HepG2 (cell line): ENCODE data around the gene RBSN. TPM values are rescaled to one million over a fixed set of nuclear protein-coding genes. Genes with fewer than 3 reads are reported as not detected.
A peak's percentile ranks its signal among the peaks of the same experiment; 100 is the strongest.
"Not testable (repeated sequence)": the region's sequence is repeated elsewhere in the genome, so short reads cannot be mapped to it uniquely, and the experiment has no call there.

Source experiments
- ATAC-seq: fragments of 200-7000 bp; cut with Tn5 transposase; 3 replicates; pipeline ENCODE4 v1.9.1; 2020; ENCODE audit warnings: mild to moderate bottlenecking, moderate library complexity
- BruUV-seq: library from RNA; stranded (reverse); fragments of 400-500 nt; replicated peaks from 2 replicates; lab custom pipeline; 2021; lab: Mats Ljungman, UMichigan
- CTCF ChIA-PET: fragments of 300-600 bp; formaldehyde crosslinking; extraction: SDS; loops from one replicate; lab custom pipeline; 2021; ENCODE audit warnings: low total read pairs, inconsistent platforms, low intra/inter-chr PET ratio; lab: Yijun Ruan, JAX
- POLR2A ChIA-PET: fragments of 350-600 bp; sonication (Branson Sonifier 250); formaldehyde crosslinking; loops from one replicate; lab custom pipeline; 2020; ENCODE audit warnings: antibody characterized with exemption, inconsistent platforms; lab: Yijun Ruan, JAX
- DNase-seq: peaks from one replicate; pipeline ENCODE4 v3.0.0-alpha.2; 2015; ENCODE audit warnings: low spot score
- FAIRE-seq: peaks from 3 replicates; lab custom pipeline; 2011; peaks lifted over from hg19 to GRCh38; lab: Jason Lieb, UNC
- H2AFZ ChIP-seq: one replicate; pipeline ENCODE4 v1.6.1; 2011; ENCODE audit warnings: low read length, inconsistent platforms
- H3K27ac ChIP-seq: fragments of 300-600 bp; 3 replicates; pipeline ENCODE4 v1.8.0; 2011; ENCODE audit warnings: mixed run types, mild to moderate bottlenecking, mixed read lengths, low read length, inconsistent platforms; ENCODE audit not compliant: insufficient read depth; ENCODE audit errors: extremely low read length
- H3K27me3 ChIP-seq, 2 experiments: fragments of 200-600 bp in 1 of 2; 2 replicates in 1 of 2; 3 replicates in 1 of 2; pipeline versions ENCODE4 v1.6.0 to v1.8.0; 2011; ENCODE audit warnings: low read length in 2 of 2, mild to moderate bottlenecking in 2 of 2, moderate library complexity in 2 of 2, inconsistent platforms in 1 of 2; ENCODE audit not compliant: insufficient read depth in 2 of 2, control insufficient read depth in 1 of 2
- H3K36me3 ChIP-seq, 2 experiments: fragments of 200-600 bp in 1 of 2; replicated peaks in 1 of 2; 2 replicates in 1 of 2; 3 replicates in 1 of 2; pipeline versions ENCODE4 v1.5.1 to v1.8.0; 2011; ENCODE audit warnings: low read length in 2 of 2, inconsistent platforms in 1 of 2; ENCODE audit not compliant: insufficient read depth in 2 of 2, control insufficient read depth in 1 of 2
- H3K4me1 ChIP-seq: 2 replicates; pipeline ENCODE4 v1.5.1; 2012; ENCODE audit warnings: low read length, inconsistent platforms; ENCODE audit not compliant: insufficient read depth
- H3K4me2 ChIP-seq: 2 replicates; pipeline ENCODE4 v1.6.0; 2011; ENCODE audit warnings: low read depth, low read length, inconsistent platforms
- H3K4me3 ChIP-seq, 3 experiments: fragments of 200-600 bp in 1 of 3; sonication (generic), shearing (Covaris generic) in 1 of 3; replicated peaks in 1 of 3; 2 replicates each; pipeline ENCODE4 v1.5.1; 2011 to 2016; ENCODE audit warnings: low read length in 3 of 3, inconsistent platforms in 2 of 3, low read depth in 2 of 3, mild to moderate bottlenecking in 2 of 3, control low read depth in 1 of 3, mixed read lengths in 1 of 3; ENCODE audit not compliant: insufficient read depth in 1 of 3
- H3K79me2 ChIP-seq: one replicate; pipeline ENCODE4 v1.6.1; 2011; ENCODE audit warnings: low read length, inconsistent platforms; ENCODE audit not compliant: insufficient read depth
- H3K9ac ChIP-seq: 2 replicates; pipeline ENCODE4 v1.6.0; 2011; ENCODE audit warnings: mild to moderate bottlenecking, low read depth, low read length, inconsistent platforms; ENCODE audit not compliant: insufficient read depth
- H3K9me3 ChIP-seq: 2 replicates; pipeline ENCODE4 v1.5.1; 2012; ENCODE audit warnings: mild to moderate bottlenecking, low read length
- H4K20me1 ChIP-seq: 2 replicates; pipeline ENCODE4 v1.6.0; 2011; ENCODE audit warnings: inconsistent platforms, mild to moderate bottlenecking, low read length, moderate library complexity; ENCODE audit not compliant: insufficient read depth
- GRHL1 ChIP-seq: sonication (generic); formaldehyde crosslinking; conservative IDR thresholded peaks from 2 replicates; pipeline ENCODE4 v1.8.0; 2022; ENCODE audit warnings: missing genetic modification reagents
- ZNF768 ChIP-seq: sonication (generic); formaldehyde crosslinking; IDR thresholded peaks from 2 replicates; pipeline ENCODE4 v1.4.0; 2020; ENCODE audit warnings: missing genetic modification reagents
- WGBS: methylation state at CpG from one replicate; pipeline ENCODE4 v1.1.6; 2017; ENCODE audit warnings: low lambda C conversion rate; 5-methylcytosine and 5-hydroxymethylcytosine counted together
- in situ Hi-C: cut with HindIII; loops from 2 replicates; pipeline ENCODE4 v1.10.0; 2017; ENCODE audit warnings: low pct_unique_long_range_greater_than_20kb; ENCODE audit not compliant: extremely low pct_ligation_motif_present
- intact Hi-C: fragments of 100-400 bp; cut with micrococcal nuclease; formaldehyde crosslinking; loops from one replicate; pipeline ENCODE4 v1.10.0; 2022; ENCODE audit not compliant: unreplicated experiment
- polyA plus RNA-seq, 8 experiments: library from polyadenylated mRNA; depleted of rRNA in 3 of 8; stranded (reverse) in 7 of 8; unstranded in 1 of 8; fragments of >200 nt; fragmentation: Illumina TruSeq in 4 of 8; extraction: Trizol in 4 of 8; gene quantifications; 2 replicates each; pipeline versions ENCODE4 v1.2.1 to v1.2.3, GENCODE V29; 2011 to 2016; ENCODE audit warnings: low read depth in 4 of 8, missing spikeins in 1 of 8, mixed read lengths in 1 of 8; ENCODE audit not compliant: insufficient read depth in 1 of 8
- total RNA-seq, 5 experiments: library from RNA; depleted of rRNA; stranded (reverse); fragments of >200 nt; fragmentation: Illumina TruSeq; extraction: Trizol; gene quantifications; 2 replicates each; pipeline ENCODE4 v1.2.3, GENCODE V29; 2016; ENCODE audit warnings: low read depth in 1 of 5

The RBSN gene
- total and polyA plus RNA-seq, 2 of the 13 experiments (the other 11 are each of a cell fraction or from before 2014, with no cell fraction given): 7.9 to 11.8 TPM

GRCh38 chr3:15128403-15128802, 29.5 kb upstream of the RBSN start:
- H3K4me3 ChIP-seq, H3K9me3 ChIP-seq, BruUV-seq, in situ Hi-C loops, H4K20me1 ChIP-seq, FAIRE-seq, intact Hi-C loops, H3K36me3 ChIP-seq, DNase-seq, H2AFZ ChIP-seq, POLR2A ChIA-PET, ATAC-seq, H3K27ac ChIP-seq, H3K79me2 ChIP-seq, H3K9ac ChIP-seq, H3K4me1 ChIP-seq, H3K4me2 ChIP-seq, H3K27me3 ChIP-seq: not testable (repeated sequence)
- 5% methylated on average over 1 of the region's 4 CpGs for WGBS
- CTCF ChIA-PET: interaction anchor here (2.0 kb wide), 1 partner anchor 74 kb away, joined by 5 read pairs; no protein-coding TSS in a partner anchor

GRCh38 chr3:15126975-15127374, 28.0 kb upstream of the RBSN start:
- H3K79me2 ChIP-seq, H3K9me3 ChIP-seq, POLR2A ChIA-PET, CTCF ChIA-PET, H3K4me1 ChIP-seq, H2AFZ ChIP-seq, ATAC-seq, H4K20me1 ChIP-seq, H3K4me2 ChIP-seq, BruUV-seq, H3K27ac ChIP-seq, DNase-seq, in situ Hi-C loops, H3K9ac ChIP-seq, H3K36me3 ChIP-seq, intact Hi-C loops, H3K4me3 ChIP-seq, FAIRE-seq, H3K27me3 ChIP-seq: not testable (repeated sequence)
- 18% methylated on average over 2 of the region's 2 CpGs for WGBS

- Histone ChIP-seq H4K20me1 (no peaks in the 10 kb centered on the region), H3K4me2 (no peak overlapping the region), H3K9ac (no peak overlapping the region), H3K27me3 (peaks cover 1 to 9% of the 10 kb centered on the region in 2 experiments; a peak in 3 of 5 replicates), H3K27ac (no peak overlapping the region), H3K36me3 (no peaks in the 10 kb centered on the region), H3K4me1 (no peaks in the 10 kb centered on the region), H3K9me3 (no peaks in the 10 kb centered on the region), H3K4me3 (no peak overlapping the region), H2AFZ (no peak overlapping the region), H3K79me2 (no peaks in the 10 kb centered on the region)
- DNase-seq (no peak), ATAC-seq (no peak), FAIRE-seq (no peak)
- TF ChIP-seq GRHL1 (no peak), ZNF768 (CRISPR knock-in tag) (peak; percentile 63; the same call in 1 of the 2 replicates)
- 61% methylated on average over 4 of the region's 4 CpGs for WGBS
- no TSS peak for BruUV-seq
- in situ Hi-C loops: no loop called here
- intact Hi-C loops: no loop called here
- CTCF ChIA-PET: no interaction called here
- POLR2A ChIA-PET: no interaction called here
These were observed 23.4 kb upstream of the RBSN start for GRCh38 chr3:15122398-15122797.
